ENCODE data around the gene SMARCD3.

SMARCD3 gene

DNA sequence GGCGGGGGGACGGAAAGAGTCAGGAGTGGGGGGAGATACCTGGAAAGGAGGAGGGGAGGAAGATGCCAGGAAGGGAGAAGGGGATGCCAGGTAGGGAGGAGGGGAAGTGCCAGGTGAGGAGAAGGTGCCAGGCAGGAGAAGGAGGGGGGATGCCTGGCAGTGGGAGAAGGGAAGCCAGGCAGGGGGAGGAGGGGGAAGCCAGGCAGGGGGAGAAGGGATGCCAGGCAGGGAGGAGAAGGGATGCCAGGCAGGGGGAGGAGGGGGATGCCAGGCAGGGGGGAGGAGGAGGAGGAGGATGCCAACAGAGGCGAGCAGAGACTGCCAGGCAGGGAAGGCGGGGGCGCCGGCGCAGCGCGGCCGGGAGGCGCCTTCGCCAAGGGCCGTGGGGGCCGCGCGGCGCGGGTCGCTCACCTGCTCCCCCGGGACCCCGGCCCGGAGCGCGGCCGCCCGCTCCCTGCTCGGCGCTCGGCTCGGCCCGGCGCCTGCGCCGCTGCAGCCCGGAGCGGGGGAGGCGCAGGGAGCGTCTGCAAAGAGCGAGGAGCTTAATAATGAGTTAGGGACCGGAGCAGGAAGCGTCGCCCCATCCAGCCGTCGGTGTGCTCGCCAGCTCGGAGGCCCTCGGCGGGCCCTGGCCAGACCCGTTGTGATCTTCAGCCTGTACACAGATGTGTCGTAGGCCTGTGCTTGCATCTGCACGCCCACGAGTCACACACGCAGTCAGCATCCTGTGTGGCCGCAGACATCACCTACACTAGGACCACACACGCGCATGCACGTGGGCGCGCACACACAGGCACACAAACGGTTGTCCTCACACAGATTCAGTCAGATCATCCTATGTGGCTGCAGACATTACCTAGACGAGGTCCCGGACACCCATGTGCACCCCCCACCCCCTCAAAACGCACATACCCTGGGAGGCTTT is 28.4 kb upstream of the SMARCD3 start:
- no peak overlapping the region for H3K27ac ChIP-seq

DNA sequence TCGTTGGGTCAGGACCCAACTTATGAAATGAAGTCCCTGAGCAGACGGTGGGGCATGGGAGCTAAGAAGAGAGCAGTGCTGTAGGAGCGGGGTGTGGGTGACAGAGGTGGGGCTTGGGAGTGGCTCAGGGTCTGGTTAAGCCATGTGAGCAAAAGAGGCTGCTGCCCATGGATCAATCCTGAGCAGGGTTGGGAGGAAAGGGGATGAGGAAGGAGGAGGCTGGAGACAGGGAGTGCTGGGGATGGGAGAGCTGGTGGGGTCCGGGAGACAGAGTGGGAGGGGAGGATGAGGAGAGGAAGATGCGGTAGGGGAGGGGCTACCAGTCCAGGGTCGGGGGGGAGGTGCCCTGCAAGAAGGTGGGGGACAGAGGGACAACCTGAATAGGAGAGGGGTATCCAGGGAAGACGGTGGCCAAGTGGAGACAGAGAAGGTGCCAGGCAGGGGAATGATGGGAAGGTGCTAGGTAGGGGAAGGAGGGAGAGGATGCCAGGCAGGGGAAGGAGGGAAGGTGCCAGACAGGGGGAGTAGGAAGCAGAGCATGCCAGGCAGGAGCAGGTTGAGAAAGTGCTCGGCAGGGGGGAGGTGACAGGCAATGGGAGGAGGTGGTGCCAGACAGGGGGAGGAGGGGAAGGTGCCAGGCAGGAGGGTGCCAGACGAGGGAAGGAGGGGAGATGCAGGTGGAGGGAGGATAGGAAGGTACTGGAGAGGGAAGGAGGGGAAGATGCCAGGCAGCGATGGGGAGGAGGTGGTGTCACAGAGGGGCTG is 27.5 kb upstream of the SMARCD3 start:
- no peak overlapping the region for H3K27ac ChIP-seq
- TF ChIP-seq, protein P1, sequence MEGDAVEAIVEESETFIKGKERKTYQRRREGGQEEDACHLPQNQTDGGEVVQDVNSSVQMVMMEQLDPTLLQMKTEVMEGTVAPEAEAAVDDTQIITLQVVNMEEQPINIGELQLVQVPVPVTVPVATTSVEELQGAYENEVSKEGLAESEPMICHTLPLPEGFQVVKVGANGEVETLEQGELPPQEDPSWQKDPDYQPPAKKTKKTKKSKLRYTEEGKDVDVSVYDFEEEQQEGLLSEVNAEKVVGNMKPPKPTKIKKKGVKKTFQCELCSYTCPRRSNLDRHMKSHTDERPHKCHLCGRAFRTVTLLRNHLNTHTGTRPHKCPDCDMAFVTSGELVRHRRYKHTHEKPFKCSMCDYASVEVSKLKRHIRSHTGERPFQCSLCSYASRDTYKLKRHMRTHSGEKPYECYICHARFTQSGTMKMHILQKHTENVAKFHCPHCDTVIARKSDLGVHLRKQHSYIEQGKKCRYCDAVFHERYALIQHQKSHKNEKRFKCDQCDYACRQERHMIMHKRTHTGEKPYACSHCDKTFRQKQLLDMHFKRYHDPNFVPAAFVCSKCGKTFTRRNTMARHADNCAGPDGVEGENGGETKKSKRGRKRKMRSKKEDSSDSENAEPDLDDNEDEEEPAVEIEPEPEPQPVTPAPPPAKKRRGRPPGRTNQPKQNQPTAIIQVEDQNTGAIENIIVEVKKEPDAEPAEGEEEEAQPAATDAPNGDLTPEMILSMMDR (IDR thresholded peaks at IDR 0.05) = no peak
- TF ChIP-seq ZFX (IDR thresholded peaks at IDR 0.05; ENCODE audit: borderline replicate concordance) = no peak

More for the DNA sequence above, 28.4 kb upstream of the SMARCD3 start:
- TF ChIP-seq, protein P1 (IDR thresholded peaks at IDR 0.05) = no peak
- TF ChIP-seq ZFX (IDR thresholded peaks at IDR 0.05; ENCODE audit: borderline replicate concordance) = no peak

DNA sequence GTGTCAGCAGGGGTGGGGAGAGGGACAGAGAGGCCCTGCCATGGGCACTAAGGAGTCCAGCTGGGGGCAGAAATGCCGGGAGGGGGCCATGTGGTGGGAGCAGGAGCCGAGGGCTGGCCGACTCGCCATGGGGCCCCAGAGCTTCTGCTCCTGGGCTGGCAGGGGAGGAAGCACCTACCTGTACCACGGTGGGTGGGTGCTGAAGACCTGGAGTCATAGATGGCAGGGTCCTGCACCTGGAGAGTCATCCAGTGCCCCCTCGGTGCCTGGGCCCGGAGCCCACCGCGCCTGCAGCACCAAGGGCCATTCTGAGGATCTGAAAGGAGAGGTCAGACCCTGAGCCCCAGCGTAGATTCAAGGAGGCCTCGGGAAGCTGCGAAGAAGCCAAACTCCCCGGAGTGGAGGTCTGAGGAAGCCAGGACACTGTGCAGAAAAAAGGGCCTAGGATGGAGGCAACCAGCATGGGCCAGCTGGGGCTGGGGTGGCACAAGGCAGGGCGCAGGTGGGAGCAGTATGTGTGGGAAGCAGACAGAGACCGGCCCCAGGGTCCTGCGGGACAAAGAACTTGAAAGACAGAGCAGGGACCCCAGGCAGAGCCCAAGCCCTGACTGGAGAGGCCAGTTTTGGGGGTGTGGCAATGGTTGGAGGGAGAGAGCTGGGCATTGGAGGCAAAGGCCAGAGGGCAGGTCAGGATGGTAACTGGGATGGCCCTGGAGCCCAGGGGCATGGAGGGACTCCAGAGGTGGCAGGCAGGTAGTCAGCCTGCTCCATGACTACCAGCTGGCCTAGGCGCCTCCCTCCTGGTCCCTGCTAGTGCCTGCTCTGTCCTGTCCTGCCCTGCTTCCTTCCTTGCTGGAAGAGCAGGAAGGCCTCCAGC is 26.7 kb upstream of the SMARCD3 start:
- TF ChIP-seq ZFX (IDR thresholded peaks at IDR 0.05; ENCODE audit: borderline replicate concordance) = no peak
- TF ChIP-seq, protein P1 (IDR thresholded peaks at IDR 0.05) = no peak
- no peak overlapping the region for H3K27ac ChIP-seq

DNA sequence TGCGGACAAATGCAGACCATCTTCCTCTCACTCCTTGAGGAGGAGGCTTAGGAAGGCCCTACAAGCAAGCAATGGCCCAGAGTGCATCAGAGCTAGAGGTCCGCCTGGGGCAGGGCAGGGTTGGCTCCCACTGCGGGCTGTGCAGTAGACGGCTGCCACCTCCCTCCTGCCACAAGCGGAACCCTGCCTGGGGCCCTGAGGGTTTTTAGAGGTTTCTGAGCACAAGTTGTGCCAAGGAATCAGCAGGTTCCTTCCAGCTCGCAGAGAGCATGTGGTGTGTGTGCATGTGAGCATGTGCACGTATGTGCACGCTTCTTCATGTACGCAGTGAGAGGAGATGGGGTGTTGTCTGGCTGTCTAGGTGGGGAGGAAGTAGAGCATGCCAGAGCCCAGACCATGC is 25.9 kb upstream of the SMARCD3 start:
- TF ChIP-seq, protein P1 (IDR thresholded peaks at IDR 0.05) = no peak
- TF ChIP-seq ZFX (IDR thresholded peaks at IDR 0.05; ENCODE audit: borderline replicate concordance) = no peak
- no peak overlapping the region for H3K27ac ChIP-seq

DNA sequence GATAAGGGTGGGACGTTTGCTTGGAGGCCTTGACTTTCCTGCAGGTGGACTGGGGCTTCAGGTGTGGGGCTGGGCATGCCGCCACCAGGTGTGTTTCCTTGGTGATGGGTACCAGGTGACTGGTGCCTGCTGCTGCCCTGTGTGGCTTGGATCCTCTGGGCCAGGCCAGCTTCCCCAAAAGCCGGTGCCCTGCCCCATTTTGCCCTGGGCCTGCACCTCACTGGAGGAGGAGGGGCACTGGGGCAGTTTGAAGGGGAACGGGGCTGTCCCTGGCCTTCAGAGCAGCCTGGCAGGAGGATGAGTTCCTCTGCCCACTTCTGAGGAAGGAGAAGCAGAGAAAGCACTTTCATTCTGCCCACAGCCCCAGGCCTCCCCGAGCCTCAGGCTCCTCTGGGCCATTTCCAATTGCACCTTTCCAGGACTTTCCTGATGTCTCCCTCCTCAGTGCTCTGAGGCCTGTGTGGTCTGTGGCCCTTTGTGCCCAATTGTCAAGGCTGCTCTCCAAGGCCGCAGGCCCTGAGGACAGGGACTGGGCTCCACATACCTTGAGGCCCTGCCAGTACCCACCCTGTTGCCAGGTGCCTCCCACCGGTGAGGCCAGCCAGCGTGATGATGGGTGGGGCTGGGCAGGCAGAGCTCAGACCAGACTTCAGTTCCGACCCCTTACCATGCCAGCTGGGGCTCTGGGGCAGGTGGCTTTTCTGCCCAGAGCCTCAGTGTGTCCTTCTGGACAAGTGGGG is 25.3 kb upstream of the SMARCD3 start:
- H3K27ac ChIP-seq = no peak overlapping the region
- TF ChIP-seq ZFX (IDR thresholded peaks at IDR 0.05; ENCODE audit: borderline replicate concordance) = no peak
- TF ChIP-seq, protein P1 (IDR thresholded peaks at IDR 0.05) = no peak

DNA sequence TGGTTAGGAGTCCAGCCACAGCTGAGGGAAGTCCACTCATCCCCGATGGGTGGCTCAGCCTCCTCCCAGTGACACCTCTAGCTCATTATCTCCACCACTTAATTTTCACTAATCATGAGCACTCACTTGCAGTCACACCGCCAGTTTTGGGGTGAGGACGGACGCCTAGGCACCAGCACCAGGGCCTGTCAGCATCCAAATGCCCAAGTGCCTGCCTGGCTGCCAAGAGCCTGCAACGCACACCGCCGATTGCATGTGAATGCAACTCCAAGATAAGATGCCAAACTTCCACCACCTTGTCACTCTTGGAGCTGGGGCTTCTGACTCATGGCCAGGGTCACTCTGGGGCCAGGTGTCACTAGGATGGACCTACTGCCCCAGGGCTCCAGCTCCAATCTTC is 24.4 kb upstream of the SMARCD3 start:
- TF ChIP-seq, protein P1 (IDR thresholded peaks at IDR 0.05) = no peak
- no peak for TF ChIP-seq ZFX (IDR thresholded peaks at IDR 0.05; ENCODE audit: borderline replicate concordance)
- no peak overlapping the region for H3K27ac ChIP-seq

Data from 22Rv1 (cell line).